Prostate gland (tissue), 2 donors: ENCODE data around the gene BPIFB4. TPM values are rescaled to one million over a fixed set of nuclear protein-coding genes. Genes with fewer than 3 reads are reported as not detected.

Source experiments
- DNase-seq: peaks from one replicate; pipeline ENCODE4 v3.0.0-alpha.2; 2019; ENCODE audit warnings: low spot score
- H3K27ac ChIP-seq, 2 donors: fragments of 200-600 bp; sonication (generic); 2 replicates each; pipeline ENCODE4 v1.5.1; 2017 to 2019
- H3K27me3 ChIP-seq: fragments of 200-600 bp; sonication (generic); replicated peaks from 2 replicates; pipeline ENCODE4 v1.5.1; 2019; ENCODE audit not compliant: insufficient read depth
- H3K36me3 ChIP-seq, 2 donors: fragments of 200-600 bp; sonication (generic); 1 replicate in 1 of 2; 2 replicates in 1 of 2; pipeline versions ENCODE4 v1.5.1 to v1.8.1; 2017 to 2019
- H3K4me1 ChIP-seq: fragments of 200-600 bp; sonication (generic); replicated peaks from 2 replicates; pipeline ENCODE4 v1.5.1; 2019
- H3K4me3 ChIP-seq, 2 donors: fragments of 200-600 bp; sonication (generic); 2 replicates each; pipeline ENCODE4 v1.5.1; 2017 to 2019
- H3K9me3 ChIP-seq: fragments of 200-600 bp; sonication (generic); 2 replicates; pipeline ENCODE4 v1.5.1; 2017
- CTCF ChIP-seq, 4 experiments: fragments of 200-600 bp in 2 of 4; fragments of 450-650 bp in 2 of 4; sonication (generic) in 2 of 4; IDR thresholded peaks; 1 replicate in 3 of 4; 2 replicates in 1 of 4; pipeline ENCODE4 v1.5.1; 2016 to 2019; ENCODE audit warnings: antibody characterized with exemption in 4 of 4, mild to moderate bottlenecking in 2 of 4, moderate library complexity in 2 of 4
- POLR2A ChIP-seq: fragments of 450-650 bp; IDR thresholded peaks from one replicate; pipeline ENCODE4 v1.6.1; 2016; ENCODE audit warnings: antibody characterized with exemption, mild to moderate bottlenecking
- POLR2AphosphoS5 ChIP-seq: sonication (generic); formaldehyde crosslinking; IDR thresholded peaks from one replicate; pipeline ENCODE4 v1.6.1; 2017; ENCODE audit warnings: antibody characterized with exemption
- WGBS: methylation state at CpG from one replicate; pipeline ENCODE4 v1.1.5; 2018; 5-methylcytosine and 5-hydroxymethylcytosine counted together
- intact Hi-C: fragments of 100-400 bp; cut with DNase I; formaldehyde crosslinking; loops from one replicate; pipeline ENCODE4 v1.14.2; 2022
- total RNA-seq, 2 donors: library from RNA; depleted of rRNA; stranded (reverse); fragments of >200 nt; gene quantifications; one replicate each; pipeline ENCODE4 v1.1.0, GENCODE V29; 2016

Gene BPIFB4
- total RNA-seq, 2 donors from 2014 or later: 1.1 TPM; not detected in 1

GRCh38 chr20:33124994-33125393 lies 45.6 kb downstream of the BPIFB4 start:
- TF ChIP-seq POLR2AphosphoS5 (no peak), CTCF (IDR thresholded peaks at IDR 0.05) (no peak), POLR2A (no peak)
- no peaks in the 10 kb centered on the region for H3K4me1 ChIP-seq
- no peak overlapping the region for H3K4me3 ChIP-seq
- H3K27ac ChIP-seq: no peak overlapping the region
- intact Hi-C loops: no loop called here
- 77% methylated on average over 6 of the region's 6 CpGs for WGBS
- no peak for DNase-seq
- H3K27me3 ChIP-seq: peaks cover 5% of the 10 kb centered on the region
- H3K9me3 ChIP-seq: no peaks in the 10 kb centered on the region
- no peaks in the 10 kb centered on the region for H3K36me3 ChIP-seq

GRCh38 chr20:33125983-33126382 lies 46.5 kb downstream of the BPIFB4 start:
- 64% methylated on average over 6 of the region's 6 CpGs for WGBS
- Histone ChIP-seq H3K4me3 (no peak overlapping the region), H3K9me3 (no peaks in the 10 kb centered on the region), H3K27me3 (peaks cover 5% of the 10 kb centered on the region), H3K27ac (no peak overlapping the region), H3K36me3 (no peaks in the 10 kb centered on the region), H3K4me1 (no peaks in the 10 kb centered on the region)
- TF ChIP-seq POLR2AphosphoS5: no peak
- TF ChIP-seq CTCF (IDR thresholded peaks at IDR 0.05): no peak
- TF ChIP-seq POLR2A: no peak
- DNase-seq: no peak
- intact Hi-C loops: no loop called here

- no peak overlapping the region for H3K27ac ChIP-seq
- no peak for DNase-seq
- no peaks in the 10 kb centered on the region for H3K4me1 ChIP-seq
- peaks cover 5% of the 10 kb centered on the region for H3K27me3 ChIP-seq
- TF ChIP-seq CTCF (IDR thresholded peaks at IDR 0.05) (no peak), POLR2A (no peak), POLR2AphosphoS5 (no peak)
- H3K4me3 ChIP-seq: no peak overlapping the region
- intact Hi-C loops: no loop called here
- H3K9me3 ChIP-seq: no peaks in the 10 kb centered on the region
- 67% methylated on average over 4 of the region's 4 CpGs for WGBS
- no peaks in the 10 kb centered on the region for H3K36me3 ChIP-seq
Observed at GRCh38 chr20:33127422-33128097, 48.1 kb downstream of the BPIFB4 start.

- 60% methylated on average over 9 of the region's 9 CpGs for WGBS
Observed at GRCh38 chr20:33130568-33131061, 51.2 kb downstream of the BPIFB4 start.

More at GRCh38 chr20:33130568-33131061, 51.2 kb downstream of the BPIFB4 start:
- TF ChIP-seq POLR2A: no peak
- TF ChIP-seq POLR2AphosphoS5: no peak
- no peak for TF ChIP-seq CTCF (IDR thresholded peaks at IDR 0.05)
- no peaks in the 10 kb centered on the region for H3K36me3 ChIP-seq
- H3K9me3 ChIP-seq: no peaks in the 10 kb centered on the region
- peaks cover 5% of the 10 kb centered on the region for H3K27me3 ChIP-seq
- DNase-seq: no peak
- no peaks in the 10 kb centered on the region for H3K4me1 ChIP-seq
- intact Hi-C loops: no loop called here
- H3K4me3 ChIP-seq: no peak overlapping the region
- H3K27ac ChIP-seq: no peak overlapping the region
